ENCODE results near the gene SPINK8.
"Not testable (repeated sequence)": the region's sequence is repeated elsewhere in the genome, so short reads cannot be mapped to it uniquely, and the experiment has no call there.

The SPINK8 gene

DNA sequence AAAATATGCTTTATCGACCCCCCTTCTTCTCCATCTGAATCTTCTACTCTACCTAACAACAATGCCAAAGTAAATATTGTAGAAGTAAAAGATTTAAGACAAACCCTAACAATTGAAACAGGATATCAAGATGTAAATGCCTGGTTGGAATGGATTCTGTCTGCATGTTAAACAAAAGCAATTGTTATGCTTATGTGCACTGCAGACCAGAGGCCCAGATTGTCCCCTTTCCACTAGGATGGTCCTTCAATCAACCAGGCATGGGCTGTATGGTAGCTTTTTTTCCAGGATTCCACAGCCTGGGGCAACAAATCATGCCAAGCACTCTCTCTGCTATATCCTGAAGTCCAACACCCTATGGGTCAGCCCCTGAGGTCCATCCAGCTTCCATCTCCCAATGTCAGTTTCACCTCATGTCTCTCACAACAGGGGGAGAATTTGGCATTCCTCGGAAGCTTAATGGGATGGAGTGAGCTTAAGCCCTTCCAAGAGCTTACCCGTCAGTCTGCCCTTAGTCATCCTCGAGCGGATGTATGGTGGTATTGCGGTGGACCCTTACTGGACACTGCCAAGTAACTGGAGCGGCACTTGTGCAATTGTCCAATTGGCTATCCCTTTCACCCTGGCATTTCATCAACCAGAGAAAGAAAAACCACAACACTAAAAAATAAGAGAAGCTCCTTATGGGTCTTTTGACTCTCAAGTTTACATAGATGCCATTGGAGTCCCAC is 56.4 kb downstream of the SPINK8 start:
- DNase-seq (ENCODE audit: low spot score): no peak

DNA sequence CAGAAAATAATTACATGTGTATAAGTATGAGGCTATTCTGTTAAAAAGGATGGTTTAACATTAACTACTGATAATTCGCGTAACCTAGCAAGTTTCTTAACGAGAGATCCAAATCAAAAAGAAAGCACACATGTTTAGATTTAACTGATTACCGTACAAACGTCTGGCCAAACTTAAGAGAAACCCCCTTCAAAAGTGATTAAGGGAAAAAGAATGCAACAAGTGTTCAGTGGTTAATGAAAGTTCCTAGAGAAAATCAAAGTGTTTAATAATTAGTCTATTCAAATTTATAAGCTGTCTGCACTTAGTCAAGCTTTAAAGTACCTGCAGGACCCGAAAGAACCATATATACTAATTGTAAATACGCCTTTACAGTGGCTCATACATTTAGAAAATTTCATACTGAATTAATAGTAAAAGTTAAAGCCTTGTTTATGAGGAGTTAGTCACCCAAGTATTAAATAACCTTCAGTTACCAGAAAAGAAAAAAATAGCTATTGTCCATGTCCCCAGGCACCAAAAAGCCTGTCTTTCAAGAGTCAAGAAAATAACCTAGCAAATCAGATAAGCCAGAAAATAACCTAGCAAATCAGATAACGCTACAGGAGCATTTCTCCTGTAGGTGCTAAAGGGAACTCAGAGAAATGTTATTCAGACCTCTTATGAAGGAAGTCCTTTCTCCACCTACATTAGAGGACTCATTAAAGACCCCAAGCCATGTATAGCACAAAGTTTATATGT is 58.0 kb downstream of the SPINK8 start:
- DNase-seq (ENCODE audit: low spot score): no peak

DNA sequence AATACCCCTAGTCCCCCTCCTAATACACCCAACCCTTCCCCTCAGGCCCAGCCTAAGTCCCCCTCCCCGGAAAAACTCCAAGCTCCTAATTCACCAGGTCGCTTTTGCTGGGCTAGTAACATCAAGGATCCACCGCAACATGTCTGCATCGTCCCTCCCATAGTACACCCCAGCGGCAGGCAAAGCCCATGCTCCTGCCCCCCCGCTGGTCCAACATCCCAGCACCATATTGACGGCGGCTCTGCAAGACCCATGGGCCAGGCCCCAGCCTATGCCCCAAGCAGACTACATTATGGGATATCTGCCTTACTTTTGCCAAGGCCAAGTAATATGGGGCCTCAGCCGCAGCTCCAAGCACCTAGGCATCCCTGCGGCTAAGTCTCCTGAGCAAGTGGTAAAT is 59.0 kb downstream of the SPINK8 start:
- DNase-seq (ENCODE audit: low spot score): no peak

DNA sequence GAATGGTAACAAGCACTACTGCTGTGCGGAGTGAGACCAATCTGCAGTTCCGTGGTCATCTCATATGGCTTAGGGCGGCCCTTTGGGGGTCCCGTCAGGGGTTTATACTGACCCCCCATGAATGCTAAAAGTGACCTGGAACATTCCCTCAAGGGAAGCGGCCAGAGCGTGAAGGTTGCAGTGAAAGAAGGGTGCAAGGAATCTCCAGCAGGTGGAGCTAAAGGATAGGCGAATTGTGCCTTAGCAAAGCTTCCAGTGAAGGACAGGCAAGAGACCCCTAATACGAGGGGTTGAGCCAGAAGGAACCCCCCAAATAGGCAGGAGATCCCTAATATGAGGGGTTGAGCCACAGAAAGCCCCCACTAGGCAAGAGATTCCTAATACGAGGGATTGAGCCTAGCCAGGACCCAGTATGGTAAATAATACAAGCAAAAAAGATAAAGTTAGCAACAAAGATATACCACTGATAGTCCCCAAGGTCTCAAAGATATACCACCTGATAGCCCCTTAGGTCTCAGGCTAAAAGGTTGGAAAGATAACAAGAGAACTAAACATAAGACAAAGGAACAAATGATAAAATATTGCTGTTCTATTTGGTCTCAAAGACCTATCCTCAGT is 59.8 kb downstream of the SPINK8 start:
- DNase-seq (ENCODE audit: low spot score): peak; percentile 62

DNA sequence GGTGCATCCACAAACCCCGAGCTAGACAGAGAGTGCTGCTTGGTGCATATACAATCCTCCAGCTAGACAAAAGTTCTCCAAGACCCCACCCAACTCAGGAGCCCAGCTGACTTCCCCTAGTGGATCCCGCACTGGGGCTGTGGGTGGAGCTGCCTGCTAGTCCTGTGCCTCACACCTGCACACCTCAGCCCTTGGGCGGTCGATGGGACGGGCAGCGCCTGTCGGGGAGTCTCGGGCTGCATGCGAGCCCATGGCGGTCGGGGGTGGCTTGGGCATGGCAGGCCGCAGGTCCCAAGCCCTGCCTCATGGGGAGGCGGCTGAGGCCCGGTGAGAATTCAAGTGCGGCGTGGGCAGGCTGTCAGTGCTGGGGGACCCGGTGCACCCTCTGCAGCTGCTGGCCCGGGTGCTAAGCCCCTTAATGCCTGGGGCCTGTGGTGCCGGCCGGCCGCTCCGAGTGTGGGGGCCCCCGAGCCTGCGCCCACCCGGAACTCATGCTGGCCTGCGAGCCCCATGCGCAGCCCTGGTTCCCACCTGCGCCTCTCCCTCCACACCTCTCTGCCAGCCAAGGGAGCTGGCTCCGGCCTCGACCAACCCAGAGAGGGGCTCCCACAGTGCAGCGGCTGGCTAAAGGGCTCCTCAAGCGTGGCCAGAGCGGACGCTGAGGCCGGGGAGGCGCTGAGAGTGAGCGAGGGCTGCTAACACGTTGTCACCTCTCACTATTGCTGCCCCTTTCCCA is 61.5 kb downstream of the SPINK8 start:
- no peak for DNase-seq (ENCODE audit: low spot score)

DNA sequence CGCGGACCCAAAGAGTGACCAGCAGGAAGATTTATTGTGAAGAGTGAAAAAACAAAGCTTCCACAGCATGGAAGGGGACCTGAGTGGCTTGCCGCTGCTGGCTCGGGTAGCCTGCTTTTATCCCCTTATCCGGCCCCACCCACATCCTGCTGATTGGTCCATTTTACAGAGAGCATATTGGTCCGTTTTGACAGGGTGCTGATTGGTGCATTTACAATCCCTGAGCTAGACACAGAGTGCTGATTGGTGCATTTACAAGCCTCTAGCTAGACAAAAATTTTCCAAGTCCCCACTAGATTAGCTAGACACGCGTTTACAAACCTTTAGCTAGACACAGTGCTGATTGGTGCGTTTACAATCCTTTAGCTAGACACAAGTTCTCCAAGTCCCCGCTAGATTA is 62.2 kb downstream of the SPINK8 start:
- not testable (repeated sequence) for DNase-seq (ENCODE audit: low spot score)

DNA sequence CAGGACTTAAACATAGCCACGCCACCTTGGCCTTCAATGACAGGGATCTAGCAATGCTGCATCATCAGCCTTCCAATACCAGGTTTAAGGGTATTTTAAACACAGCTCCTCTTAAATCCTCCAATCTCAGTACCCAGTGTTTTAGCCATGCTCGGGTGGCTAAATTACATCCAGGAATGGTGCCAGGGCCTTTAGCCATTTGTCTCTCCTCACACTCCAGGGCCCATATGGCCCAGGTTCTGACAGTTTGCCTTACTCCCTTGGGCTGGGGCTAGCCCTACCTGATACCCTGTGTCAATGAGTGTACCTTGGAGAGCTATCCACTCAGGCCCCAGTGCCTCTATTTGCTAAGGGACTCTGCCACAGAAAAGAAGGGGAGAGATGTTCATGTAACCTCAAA is 63.2 kb downstream of the SPINK8 start:
- no peak for DNase-seq (ENCODE audit: low spot score)

DNA sequence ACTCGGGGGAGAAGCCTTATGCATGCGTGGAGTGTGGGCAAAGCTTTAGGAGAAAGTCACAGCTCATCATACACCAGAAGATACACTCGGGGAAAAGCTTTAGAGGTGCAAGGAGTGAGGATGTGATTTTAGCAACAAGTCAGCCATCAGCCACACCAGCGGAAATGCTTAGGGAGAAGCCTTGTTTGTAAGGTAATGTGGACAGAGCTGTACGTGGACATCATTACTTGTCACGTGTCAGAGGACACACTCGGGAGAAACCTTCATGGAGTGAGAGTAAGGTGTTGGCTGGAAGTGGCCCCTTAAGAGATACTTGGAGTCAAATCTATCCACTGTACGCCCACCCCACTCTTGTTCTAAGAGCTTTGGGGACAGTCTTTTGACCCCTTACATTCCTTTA is 63.9 kb downstream of the SPINK8 start:
- no peak for DNase-seq (ENCODE audit: low spot score)

DNA sequence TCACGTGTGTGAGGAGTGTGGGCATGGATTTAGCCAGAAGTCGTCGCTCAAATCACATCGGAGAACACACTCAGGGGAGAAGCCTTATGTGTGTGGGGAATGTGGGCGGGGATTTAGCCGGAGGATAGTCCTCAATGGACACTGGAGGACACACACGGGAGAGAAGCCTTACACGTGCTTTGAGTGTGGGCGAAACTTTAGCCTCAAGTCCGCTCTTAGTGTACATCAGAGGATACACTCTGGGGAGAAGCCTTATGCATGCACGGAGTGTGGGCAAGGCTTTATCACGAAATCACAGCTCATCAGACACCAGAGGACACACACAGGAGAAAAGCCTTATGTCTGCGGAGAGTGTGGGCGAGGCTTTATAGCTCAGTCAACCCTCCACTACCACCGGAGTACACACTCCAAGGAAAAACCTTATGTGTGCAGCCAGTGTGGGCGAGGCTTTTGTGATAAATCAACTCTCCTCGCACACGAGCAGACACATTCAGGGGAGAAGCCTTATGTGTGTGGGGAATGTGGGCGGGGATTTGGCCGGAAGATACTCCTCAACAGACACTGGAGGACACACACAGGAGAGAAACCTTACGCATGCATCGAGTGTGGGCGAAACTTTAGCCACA is 64.4 kb downstream of the SPINK8 start:
- peak; percentile 25 for DNase-seq (ENCODE audit: low spot score)

DNA sequence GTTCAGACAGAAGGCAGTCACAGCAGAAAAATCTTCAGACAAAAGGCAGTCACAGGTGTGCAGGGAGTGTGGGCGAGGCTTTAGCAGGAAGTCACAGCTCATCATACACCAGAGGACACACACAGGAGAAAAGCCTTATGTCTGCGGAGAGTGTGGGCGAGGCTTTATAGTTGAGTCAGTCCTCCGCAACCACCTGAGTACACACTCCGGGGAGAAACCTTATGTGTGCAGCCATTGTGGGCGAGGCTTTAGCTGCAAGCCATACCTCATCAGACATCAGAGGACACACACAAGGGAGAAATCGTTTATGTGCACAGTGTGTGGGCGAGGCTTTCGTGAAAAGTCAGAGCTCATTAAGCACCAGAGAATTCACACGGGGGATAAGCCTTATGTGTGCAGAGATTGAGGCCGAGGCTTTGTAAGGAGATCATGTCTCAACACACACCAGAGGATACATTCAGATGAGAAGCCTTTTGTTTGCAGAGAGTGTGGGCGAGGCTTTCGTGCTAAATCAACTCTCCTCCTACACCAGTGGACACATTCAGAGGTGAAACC is 65.0 kb downstream of the SPINK8 start:
- DNase-seq (ENCODE audit: low spot score): peak; percentile 86

DNA sequence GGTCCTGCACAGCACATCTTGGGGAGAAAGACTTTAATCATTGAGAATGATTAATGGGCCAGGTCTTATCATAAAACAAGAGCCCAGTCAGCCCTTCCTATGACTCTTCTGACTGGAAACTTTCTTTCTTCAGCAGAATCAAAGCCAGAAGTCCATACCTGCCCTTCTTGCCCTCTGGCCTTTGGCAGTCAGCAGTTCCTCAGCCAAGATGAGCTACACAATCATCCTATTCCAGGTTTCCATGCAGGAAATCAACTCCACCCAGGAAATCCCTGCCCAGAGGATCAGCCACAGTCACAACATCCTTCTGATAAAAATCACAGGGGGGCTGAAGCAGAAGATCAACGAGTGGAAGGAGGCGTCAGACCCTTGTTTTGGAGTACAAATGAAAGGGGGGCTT is 65.7 kb downstream of the SPINK8 start:
- DNase-seq (ENCODE audit: low spot score): no peak

DNA sequence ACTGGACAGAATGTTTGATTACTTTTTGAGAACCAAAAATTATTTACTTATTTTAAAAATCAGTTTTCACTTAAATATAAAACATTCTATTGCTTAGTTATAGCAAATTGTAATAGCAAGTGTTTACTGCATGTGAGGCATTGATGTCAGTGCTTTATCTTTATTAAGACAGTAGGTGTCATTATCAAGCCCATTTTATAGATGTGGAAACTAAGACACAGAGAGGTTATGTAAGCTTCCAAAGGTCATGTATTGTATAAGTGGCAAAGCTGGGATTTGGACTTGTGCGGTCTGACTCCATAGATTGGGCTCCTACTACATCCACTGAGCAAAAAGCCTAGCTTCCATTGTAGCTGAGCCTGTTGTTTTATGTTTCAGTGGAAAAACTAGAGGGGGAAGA is 74.9 kb downstream of the SPINK8 start:
- no peak for DNase-seq (ENCODE audit: low spot score)
